Peyer's patch (tissue), 4 donors: ENCODE results near the gene TRAF3IP3.

Source experiments
- POLR2A ChIP-seq, 2 donors: fragments of 450-650 bp; IDR thresholded peaks; one replicate each; pipeline ENCODE4 v1.5.1; 2017; ENCODE audit warnings: antibody characterized with exemption in 2 of 2, mild to moderate bottlenecking in 2 of 2, moderate library complexity in 2 of 2
- TF ChIP-seq, protein P1 (sequence below), 6 experiments: fragments of 450-650 bp in 4 of 6; fragments of 200-600 bp in 2 of 6; sonication (generic) in 1 of 6; IDR thresholded peaks; one replicate each; pipeline ENCODE4 v1.5.1; 2017 to 2019; ENCODE audit warnings: antibody characterized with exemption in 6 of 6, mild to moderate bottlenecking in 3 of 6, moderate library complexity in 1 of 6

DNA sequence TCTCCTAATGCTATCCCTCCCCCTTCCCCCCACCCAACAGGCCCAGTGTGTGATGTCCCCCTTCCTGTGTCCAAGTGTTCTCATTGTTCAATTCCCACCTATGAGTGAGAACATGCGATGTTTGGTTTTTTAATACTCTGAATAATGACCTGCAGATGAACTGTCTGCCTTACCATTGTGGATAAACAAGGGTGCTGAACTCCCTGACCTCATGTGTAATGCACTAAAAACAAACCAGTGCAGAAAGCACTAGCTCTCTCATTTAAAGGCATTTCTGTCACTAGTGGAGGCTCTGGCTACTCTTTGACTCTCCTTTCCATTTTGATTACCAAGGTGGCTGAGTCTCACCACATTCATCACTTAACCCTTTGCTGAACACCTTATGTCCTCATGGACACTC, 23.1 kb upstream of the TRAF3IP3 start:
- TF ChIP-seq, protein P1, sequence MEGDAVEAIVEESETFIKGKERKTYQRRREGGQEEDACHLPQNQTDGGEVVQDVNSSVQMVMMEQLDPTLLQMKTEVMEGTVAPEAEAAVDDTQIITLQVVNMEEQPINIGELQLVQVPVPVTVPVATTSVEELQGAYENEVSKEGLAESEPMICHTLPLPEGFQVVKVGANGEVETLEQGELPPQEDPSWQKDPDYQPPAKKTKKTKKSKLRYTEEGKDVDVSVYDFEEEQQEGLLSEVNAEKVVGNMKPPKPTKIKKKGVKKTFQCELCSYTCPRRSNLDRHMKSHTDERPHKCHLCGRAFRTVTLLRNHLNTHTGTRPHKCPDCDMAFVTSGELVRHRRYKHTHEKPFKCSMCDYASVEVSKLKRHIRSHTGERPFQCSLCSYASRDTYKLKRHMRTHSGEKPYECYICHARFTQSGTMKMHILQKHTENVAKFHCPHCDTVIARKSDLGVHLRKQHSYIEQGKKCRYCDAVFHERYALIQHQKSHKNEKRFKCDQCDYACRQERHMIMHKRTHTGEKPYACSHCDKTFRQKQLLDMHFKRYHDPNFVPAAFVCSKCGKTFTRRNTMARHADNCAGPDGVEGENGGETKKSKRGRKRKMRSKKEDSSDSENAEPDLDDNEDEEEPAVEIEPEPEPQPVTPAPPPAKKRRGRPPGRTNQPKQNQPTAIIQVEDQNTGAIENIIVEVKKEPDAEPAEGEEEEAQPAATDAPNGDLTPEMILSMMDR (IDR thresholded peaks at IDR 0.05): no peak
- no peak for TF ChIP-seq POLR2A (IDR thresholded peaks at IDR 0.05)
